ENCODE results near the gene ATXN1. TPM values are rescaled to one million over a fixed set of nuclear protein-coding genes. Genes with fewer than 3 reads are reported as not detected.

The ATXN1 gene
- polyA plus RNA-seq, 1 donor from 2014 or later = 28.2 TPM

- H3K27me3 ChIP-seq (ENCODE audit: insufficient read depth, low read depth, low read length) = no peaks in the 10 kb centered on the region
- no peaks in the 10 kb centered on the region for H3K9me2 ChIP-seq (ENCODE audit: insufficient read depth, low read length)
- TF ChIP-seq MXI1 (conservative IDR thresholded peaks at IDR 0.05; ENCODE audit: poor library complexity, severe bottlenecking) (no peak), EP300 (conservative IDR thresholded peaks at IDR 0.05; ENCODE audit: poor library complexity, severe bottlenecking) (no peak), EZH2 (IDR thresholded peaks at IDR 0.05; ENCODE audit: borderline replicate concordance, insufficient read depth, low read length, poor library complexity, severe bottlenecking) (no peak), CTCF (IDR thresholded peaks at IDR 0.05; ENCODE audit: poor library complexity, severe bottlenecking) (no peak), RAD21 (conservative IDR thresholded peaks at IDR 0.05) (no peak), REST (IDR thresholded peaks at IDR 0.05; ENCODE audit: borderline replicate concordance) (no peak), TAF1 (IDR thresholded peaks at IDR 0.05; ENCODE audit: low read depth) (no peak), SMC3 (conservative IDR thresholded peaks at IDR 0.05; ENCODE audit: poor library complexity) (no peak), POLR2AphosphoS5 (IDR thresholded peaks at IDR 0.05) (no peak)
- H2AFZ ChIP-seq (ENCODE audit: low read depth, low read length) = no peak overlapping the region
- H4K20me1 ChIP-seq (ENCODE audit: insufficient read depth) = no peaks in the 10 kb centered on the region
- peaks cover 39% of the 10 kb centered on the region for H3K79me2 ChIP-seq (replicated peaks; ENCODE audit: insufficient read depth, low read length)
- peaks cover 11% of the 10 kb centered on the region for H3F3A ChIP-seq (ENCODE audit: insufficient read depth, low read length, poor library complexity, severe bottlenecking)
- peak overlapping the region; percentile 30 for H3K4me3 ChIP-seq (ENCODE audit: low read length)
- H3K4me2 ChIP-seq (ENCODE audit: low read length) = no peak overlapping the region
- no peak overlapping the region for H3K27ac ChIP-seq (ENCODE audit: low read length)
- no peak overlapping the region for H3K9ac ChIP-seq (ENCODE audit: low read length)
- H3K9me3 ChIP-seq (ENCODE audit: low read length) = no peaks in the 10 kb centered on the region
- no peaks in the 10 kb centered on the region for H3K36me3 ChIP-seq (ENCODE audit: insufficient read depth, low read length)
Measured at GRCh38 chr6:16754274-16754673, 7.0 kb downstream of the ATXN1 start.

- Histone ChIP-seq H3F3A (ENCODE audit: insufficient read depth, low read length, poor library complexity, severe bottlenecking) (peaks cover 11% of the 10 kb centered on the region), H3K36me3 (ENCODE audit: insufficient read depth, low read length) (no peaks in the 10 kb centered on the region), H3K4me3 (ENCODE audit: low read length) (no peak overlapping the region), H3K27me3 (ENCODE audit: insufficient read depth, low read depth, low read length) (no peaks in the 10 kb centered on the region), H3K79me2 (replicated peaks; ENCODE audit: insufficient read depth, low read length) (peaks cover 39% of the 10 kb centered on the region), H3K9me3 (ENCODE audit: low read length) (no peaks in the 10 kb centered on the region), H3K4me2 (ENCODE audit: low read length) (no peak overlapping the region), H3K9ac (ENCODE audit: low read length) (no peak overlapping the region), H4K20me1 (ENCODE audit: insufficient read depth) (no peaks in the 10 kb centered on the region), H3K27ac (ENCODE audit: low read length) (no peak overlapping the region), H3K9me2 (ENCODE audit: insufficient read depth, low read length) (no peaks in the 10 kb centered on the region), H2AFZ (ENCODE audit: low read depth, low read length) (no peak overlapping the region)
- TF ChIP-seq SMC3 (conservative IDR thresholded peaks at IDR 0.05; ENCODE audit: poor library complexity) (no peak), POLR2AphosphoS5 (IDR thresholded peaks at IDR 0.05) (no peak), EP300 (conservative IDR thresholded peaks at IDR 0.05; ENCODE audit: poor library complexity, severe bottlenecking) (no peak), TAF1 (IDR thresholded peaks at IDR 0.05; ENCODE audit: low read depth) (no peak), CTCF (IDR thresholded peaks at IDR 0.05; ENCODE audit: poor library complexity, severe bottlenecking) (no peak), MXI1 (conservative IDR thresholded peaks at IDR 0.05; ENCODE audit: poor library complexity, severe bottlenecking) (no peak), EZH2 (IDR thresholded peaks at IDR 0.05; ENCODE audit: borderline replicate concordance, insufficient read depth, low read length, poor library complexity, severe bottlenecking) (no peak), RAD21 (conservative IDR thresholded peaks at IDR 0.05) (no peak), REST (IDR thresholded peaks at IDR 0.05; ENCODE audit: borderline replicate concordance) (no peak)
Measured at GRCh38 chr6:16753341-16753740, 7.9 kb downstream of the ATXN1 start.

Data from neural cell (in vitro differentiated cells).